Astrocyte (in vitro differentiated cells and primary cell): ENCODE measurements around the gene MXRA7. TPM values are rescaled to one million over a fixed set of nuclear protein-coding genes. Genes with fewer than 3 reads are reported as not detected.

ENCODE experiments used
- DNase-seq: peaks from one replicate; pipeline ENCODE4 v3.0.0-alpha.2; 2010; ENCODE audit warnings: low read depth
- FAIRE-seq: peaks from 2 replicates; lab custom pipeline; 2011; peaks lifted over from hg19 to GRCh38; lab: Jason Lieb, UNC
- H2AFZ ChIP-seq: 2 replicates; pipeline ENCODE4 v1.6.0; 2012; ENCODE audit warnings: low read depth, low read length, inconsistent platforms
- H3K27ac ChIP-seq: 2 replicates; pipeline ENCODE4 v1.5.1; 2011; ENCODE audit warnings: low read depth, low read length, inconsistent platforms
- H3K27me3 ChIP-seq: 2 replicates; pipeline ENCODE4 v1.6.0; 2011; ENCODE audit warnings: low read length, inconsistent platforms; ENCODE audit not compliant: insufficient read depth
- H3K36me3 ChIP-seq: 2 replicates; pipeline ENCODE4 v1.5.1; 2011; ENCODE audit warnings: low read length, inconsistent platforms; ENCODE audit not compliant: insufficient read depth
- H3K4me1 ChIP-seq: 2 replicates; pipeline ENCODE4 v1.5.1; 2011; ENCODE audit warnings: low read length, inconsistent platforms; ENCODE audit not compliant: insufficient read depth
- H3K4me2 ChIP-seq: 2 replicates; pipeline ENCODE4 v1.6.0; 2012; ENCODE audit warnings: low read length, inconsistent platforms
- H3K4me3 ChIP-seq: 2 replicates; pipeline ENCODE4 v1.5.1; 2011; ENCODE audit warnings: low read depth, mild to moderate bottlenecking, low read length, inconsistent platforms; ENCODE audit not compliant: insufficient read depth
- H3K79me2 ChIP-seq: 2 replicates; pipeline ENCODE4 v1.6.0; 2012; ENCODE audit warnings: mild to moderate bottlenecking, low read length, inconsistent platforms; ENCODE audit not compliant: insufficient read depth
- H3K9ac ChIP-seq: 2 replicates; pipeline ENCODE4 v1.6.0; 2012; ENCODE audit warnings: mild to moderate bottlenecking, low read length, inconsistent platforms
- H3K9me3 ChIP-seq: 2 replicates; pipeline ENCODE4 v1.5.1; 2012; ENCODE audit warnings: low read depth, mild to moderate bottlenecking, low read length, inconsistent platforms; ENCODE audit not compliant: insufficient read depth
- H4K20me1 ChIP-seq: 2 replicates; pipeline ENCODE4 v1.6.0; 2012; ENCODE audit warnings: low read length, inconsistent platforms; ENCODE audit not compliant: insufficient read depth
- H3K27ac Mint-ChIP-seq: one replicate; pipeline ENCODE4 v1.8.0; 2021; ENCODE audit warnings: mild to moderate bottlenecking, mixed read lengths; ENCODE audit not compliant: unreplicated experiment
- H3K27me3 Mint-ChIP-seq: one replicate; pipeline ENCODE4 v1.8.0; 2021; ENCODE audit warnings: low read depth, mixed read lengths; ENCODE audit not compliant: unreplicated experiment
- H3K36me3 Mint-ChIP-seq: one replicate; pipeline ENCODE4 v1.8.0; 2021; ENCODE audit warnings: low read depth, mixed read lengths; ENCODE audit not compliant: unreplicated experiment
- H3K4me1 Mint-ChIP-seq: one replicate; pipeline ENCODE4 v1.8.0; 2021; ENCODE audit warnings: low read depth, mixed read lengths; ENCODE audit not compliant: unreplicated experiment
- H3K4me3 Mint-ChIP-seq: one replicate; pipeline ENCODE4 v1.8.0; 2021; ENCODE audit warnings: mild to moderate bottlenecking, moderate library complexity, mixed read lengths; ENCODE audit not compliant: unreplicated experiment
- H3K9me3 Mint-ChIP-seq: one replicate; pipeline ENCODE4 v1.8.0; 2021; ENCODE audit warnings: mild to moderate bottlenecking, mixed read lengths; ENCODE audit not compliant: unreplicated experiment
- CTCF ChIP-seq: IDR thresholded peaks from 2 replicates; pipeline ENCODE4 v1.5.1; 2011; ENCODE audit warnings: low read depth, mild to moderate bottlenecking, inconsistent platforms, low read length, moderate library complexity; ENCODE audit not compliant: insufficient read depth
- EZH2 ChIP-seq: IDR thresholded peaks from 2 replicates; pipeline ENCODE4 v1.6.1; 2012; ENCODE audit warnings: mild to moderate bottlenecking, low read length, inconsistent platforms; ENCODE audit not compliant: insufficient read depth
- total RNA-seq: library from RNA; stranded (reverse); gene quantifications from 2 replicates; pipeline ENCODE4 v1.2.1, GENCODE V29; 2021

Gene MXRA7
- total RNA-seq, 1 donor from 2014 or later: 177 TPM

DNA sequence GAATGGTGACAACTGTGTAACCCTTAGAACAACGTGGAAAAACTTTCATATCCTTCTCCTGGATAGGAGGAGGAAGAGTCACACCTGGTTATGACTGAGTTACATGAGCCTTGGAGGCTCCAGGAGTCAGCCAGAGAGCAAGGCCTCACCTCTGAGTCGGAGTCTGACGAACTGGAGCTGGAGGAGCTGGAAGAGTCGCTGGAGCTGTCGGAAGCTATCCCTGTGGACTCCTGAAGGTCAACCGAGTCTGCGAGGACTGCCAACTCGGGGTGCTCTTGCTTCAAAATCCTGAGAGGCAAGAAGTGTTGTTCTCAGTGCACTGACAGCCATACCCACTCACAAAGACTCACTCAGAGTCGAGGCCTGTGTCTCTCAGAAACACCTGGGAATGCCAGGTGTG lies 9.4 kb upstream of the MXRA7 start:
- no peak for DNase-seq
- Histone ChIP-seq H3K27me3 (no peaks in the 10 kb centered on the region), H3K9me3 (no peaks in the 10 kb centered on the region), H3K4me1 (peaks cover 29% of the 10 kb centered on the region), H3K4me2 (no peak overlapping the region), H3K79me2 (peaks cover 59% of the 10 kb centered on the region), H2AFZ (no peak overlapping the region), H3K4me3 (no peak overlapping the region), H3K27ac (no peak overlapping the region), H3K9ac (no peak overlapping the region), H4K20me1 (peaks cover 70% of the 10 kb centered on the region), H3K36me3 (peaks cover 60% of the 10 kb centered on the region)
- Mint-ChIP-seq H3K9me3 (no peaks in the 10 kb centered on the region), H3K36me3 (peaks cover 22% of the 10 kb centered on the region), H3K27ac (no peak overlapping the region), H3K4me3 (no peak overlapping the region), H3K27me3 (no peaks in the 10 kb centered on the region), H3K4me1 (peaks cover 20% of the 10 kb centered on the region)
- TF ChIP-seq CTCF (no peak), EZH2 (no peak)
- no peak for FAIRE-seq

GRCh38 chr17:76718516-76718915 lies 7.8 kb upstream of the MXRA7 start:
- no peak for DNase-seq
- Mint-ChIP-seq H3K4me1 (peaks cover 23% of the 10 kb centered on the region), H3K4me3 (no peak overlapping the region), H3K9me3 (no peaks in the 10 kb centered on the region), H3K27ac (peak overlapping the region; percentile 34), H3K36me3 (peaks cover 20% of the 10 kb centered on the region), H3K27me3 (no peaks in the 10 kb centered on the region)
- Histone ChIP-seq H3K9me3 (no peaks in the 10 kb centered on the region), H2AFZ (no peak overlapping the region), H3K79me2 (peaks cover 56% of the 10 kb centered on the region), H3K27ac (no peak overlapping the region), H3K9ac (no peak overlapping the region), H3K36me3 (peaks cover 58% of the 10 kb centered on the region), H3K4me3 (no peak overlapping the region), H3K4me1 (peaks cover 28% of the 10 kb centered on the region), H3K27me3 (no peaks in the 10 kb centered on the region), H3K4me2 (no peak overlapping the region), H4K20me1 (peaks cover 71% of the 10 kb centered on the region)
- TF ChIP-seq EZH2: no peak
- FAIRE-seq: no peak

- H2AFZ ChIP-seq: no peak overlapping the region
- no peaks in the 10 kb centered on the region for H3K27me3 Mint-ChIP-seq
- H3K36me3 ChIP-seq: peaks cover 52% of the 10 kb centered on the region
- peaks cover 29% of the 10 kb centered on the region for H3K4me1 ChIP-seq
- TF ChIP-seq CTCF (no peak), EZH2 (no peak)
- no peaks in the 10 kb centered on the region for H3K27me3 ChIP-seq
- H3K27ac ChIP-seq: peak overlapping the region; percentile 99
- peak overlapping the region; percentile 97 for H3K27ac Mint-ChIP-seq
- H3K36me3 Mint-ChIP-seq: peaks cover 19% of the 10 kb centered on the region
- peak overlapping the region; percentile 40 for H3K4me3 ChIP-seq
- H3K9ac ChIP-seq: peak overlapping the region; percentile 86
- FAIRE-seq: no peak
- H3K9me3 Mint-ChIP-seq: no peaks in the 10 kb centered on the region
- no peaks in the 10 kb centered on the region for H3K9me3 ChIP-seq
- peaks cover 70% of the 10 kb centered on the region for H4K20me1 ChIP-seq
- peaks cover 53% of the 10 kb centered on the region for H3K79me2 ChIP-seq
- DNase-seq: peak; percentile 95
- peak overlapping the region; percentile 69 for H3K4me3 Mint-ChIP-seq
- H3K4me2 ChIP-seq: peak overlapping the region; percentile 78
- peaks cover 23% of the 10 kb centered on the region for H3K4me1 Mint-ChIP-seq
These were observed 6.1 kb upstream of the MXRA7 start for GRCh38 chr17:76716839-76717215.
